GM18505 (cell line): Measurements from ENCODE around the gene UNC80.

Experiments
- ATAC-seq: cut with Tn5 transposase; IDR thresholded peaks from one replicate; pipeline ENCODE4 v1.9.1; 2021; ENCODE audit not compliant: unreplicated experiment
- POLR2A ChIP-seq: IDR thresholded peaks from 4 replicates; pipeline ENCODE4 v1.6.1; 2011; ENCODE audit warnings: borderline replicate concordance; ENCODE audit not compliant: insufficient read depth, insufficient read length; ENCODE audit errors: extremely low read depth

Gene UNC80

DNA sequence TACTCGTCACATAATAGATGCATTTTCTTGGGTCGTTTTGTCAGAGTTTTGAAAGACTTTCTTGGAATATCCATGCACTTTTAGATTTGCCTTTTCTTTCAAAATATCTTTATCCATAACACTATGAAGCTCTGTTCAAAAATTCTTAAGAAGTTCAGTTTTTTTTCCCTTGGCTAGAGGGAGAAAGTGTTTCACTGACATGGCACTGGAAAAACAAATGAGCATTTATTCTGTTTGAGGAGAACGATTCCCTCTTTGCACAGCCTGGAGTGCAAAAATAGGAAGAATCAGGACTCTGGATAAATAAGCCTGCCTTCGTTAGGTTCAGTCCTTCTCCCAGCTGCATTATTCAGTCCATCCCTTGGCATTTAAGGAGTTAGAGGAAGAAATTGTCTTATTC is 139.9 kb downstream of the UNC80 start:
- no peak for TF ChIP-seq POLR2A
- ATAC-seq, result no peak

DNA sequence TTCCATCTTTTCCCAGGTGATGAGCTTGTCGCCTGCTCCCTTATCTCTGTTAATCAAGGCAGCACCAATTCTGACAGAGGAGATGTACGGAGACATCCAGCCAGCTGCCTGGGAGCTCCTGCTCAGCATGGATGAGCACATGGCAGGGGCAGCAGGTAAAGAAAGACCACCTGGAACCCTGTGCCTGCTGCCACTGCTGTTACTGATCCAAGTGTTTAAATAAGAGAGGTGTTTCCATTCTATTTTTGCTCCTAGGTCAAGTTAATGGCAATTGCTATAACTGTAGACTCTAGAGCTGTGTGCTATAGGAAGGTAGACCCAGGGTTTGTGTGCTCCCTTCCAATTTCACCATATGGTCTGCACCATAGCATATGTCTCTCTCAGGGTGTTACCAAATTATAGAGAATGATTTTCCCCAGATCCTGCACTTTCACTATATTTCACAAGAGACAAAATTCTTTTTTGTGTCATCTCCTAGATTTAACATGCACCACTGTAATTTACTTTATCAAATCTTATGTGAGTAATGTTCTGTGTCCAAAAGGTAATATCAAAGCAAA is 142.2 kb downstream of the UNC80 start:
- no peak for TF ChIP-seq POLR2A
- no peak for ATAC-seq

DNA sequence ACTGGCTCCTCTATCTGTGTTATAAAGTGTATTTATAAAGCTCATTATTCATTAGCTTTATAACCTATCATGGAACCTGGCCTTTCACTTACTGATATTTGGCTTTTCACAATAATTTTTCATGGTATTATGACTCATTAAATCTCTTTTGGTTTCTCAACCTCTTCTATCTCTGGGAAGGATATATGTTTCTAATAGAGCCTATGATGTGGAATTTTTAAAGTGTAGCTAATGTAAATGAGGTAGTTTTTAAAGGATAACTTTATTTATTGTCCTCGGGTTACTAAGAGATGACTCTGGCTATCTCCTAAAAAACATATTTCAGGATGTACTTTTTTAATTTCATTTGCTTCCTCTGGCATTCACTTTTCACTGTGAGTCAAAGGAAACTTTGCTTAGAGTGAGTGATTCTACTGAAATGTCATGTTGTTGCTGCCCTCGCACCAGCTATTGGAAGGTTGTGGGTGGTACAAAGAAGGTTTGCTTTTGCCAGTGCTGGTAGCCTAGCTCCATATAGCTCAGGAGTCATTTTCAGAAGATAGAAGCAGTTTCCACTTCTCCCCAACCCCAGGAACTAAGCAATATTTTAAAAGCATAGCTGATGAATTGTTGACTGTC is 145.6 kb downstream of the UNC80 start:
- no peak for TF ChIP-seq POLR2A
- ATAC-seq, result no peak

DNA sequence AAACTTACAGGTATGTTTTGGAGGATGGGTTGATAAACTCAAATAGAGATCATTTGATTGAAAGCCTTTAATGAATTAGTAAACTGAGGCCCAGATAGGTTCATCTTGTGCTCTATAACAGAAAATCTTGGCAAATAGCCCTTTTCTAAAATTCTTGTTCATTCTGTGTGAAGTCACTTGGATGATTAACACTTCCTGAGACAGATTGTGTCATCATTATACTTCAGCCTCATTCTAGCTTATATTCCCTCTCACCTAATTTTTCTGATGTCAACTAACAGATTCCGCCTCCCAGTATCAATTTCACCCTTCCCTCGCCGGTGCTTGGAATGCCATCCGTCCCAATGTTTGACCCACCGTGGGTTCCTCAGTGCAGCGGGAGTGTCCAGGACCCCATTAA is 146.6 kb downstream of the UNC80 start:
- TF ChIP-seq POLR2A, result no peak
- no peak for ATAC-seq

DNA sequence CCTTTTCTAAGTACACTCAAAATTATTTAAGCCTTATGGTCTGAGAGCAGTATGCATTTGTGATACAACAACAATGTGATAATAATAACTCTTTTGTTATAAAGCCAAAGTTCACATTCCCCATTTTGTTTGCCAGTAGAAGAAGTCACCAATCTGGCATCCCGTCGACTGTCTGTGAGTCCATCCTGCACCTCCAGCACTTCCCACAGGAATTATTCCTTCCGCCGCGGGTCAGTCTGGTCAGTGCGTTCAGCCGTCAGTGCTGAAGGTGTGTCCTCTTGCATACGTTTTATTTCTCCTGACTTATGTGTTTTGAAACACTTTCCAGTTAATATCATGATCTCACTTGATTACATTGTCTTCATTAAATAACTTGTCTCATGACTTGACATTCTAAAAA is 150.5 kb downstream of the UNC80 start:
- no peak for TF ChIP-seq POLR2A
- ATAC-seq, result no peak

DNA sequence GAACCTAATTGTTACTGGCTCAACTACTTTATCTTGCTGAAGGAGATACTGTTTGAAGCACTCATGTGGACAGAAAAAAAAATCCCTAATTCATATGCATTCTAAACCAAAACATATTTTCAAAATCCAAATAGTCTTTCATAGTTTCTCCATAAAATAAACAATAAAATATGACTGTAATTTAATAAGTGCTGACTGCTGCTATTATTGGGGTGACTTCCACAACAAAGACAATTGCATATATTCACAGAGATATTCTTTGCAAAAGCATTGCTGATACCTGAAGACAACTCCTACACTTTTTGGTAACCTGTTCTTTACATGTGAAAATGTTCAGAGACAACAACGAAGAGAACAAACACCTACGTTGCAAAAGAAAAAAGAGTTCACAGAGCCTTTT is 157.7 kb downstream of the UNC80 start:
- TF ChIP-seq POLR2A, result no peak
- no peak for ATAC-seq

DNA sequence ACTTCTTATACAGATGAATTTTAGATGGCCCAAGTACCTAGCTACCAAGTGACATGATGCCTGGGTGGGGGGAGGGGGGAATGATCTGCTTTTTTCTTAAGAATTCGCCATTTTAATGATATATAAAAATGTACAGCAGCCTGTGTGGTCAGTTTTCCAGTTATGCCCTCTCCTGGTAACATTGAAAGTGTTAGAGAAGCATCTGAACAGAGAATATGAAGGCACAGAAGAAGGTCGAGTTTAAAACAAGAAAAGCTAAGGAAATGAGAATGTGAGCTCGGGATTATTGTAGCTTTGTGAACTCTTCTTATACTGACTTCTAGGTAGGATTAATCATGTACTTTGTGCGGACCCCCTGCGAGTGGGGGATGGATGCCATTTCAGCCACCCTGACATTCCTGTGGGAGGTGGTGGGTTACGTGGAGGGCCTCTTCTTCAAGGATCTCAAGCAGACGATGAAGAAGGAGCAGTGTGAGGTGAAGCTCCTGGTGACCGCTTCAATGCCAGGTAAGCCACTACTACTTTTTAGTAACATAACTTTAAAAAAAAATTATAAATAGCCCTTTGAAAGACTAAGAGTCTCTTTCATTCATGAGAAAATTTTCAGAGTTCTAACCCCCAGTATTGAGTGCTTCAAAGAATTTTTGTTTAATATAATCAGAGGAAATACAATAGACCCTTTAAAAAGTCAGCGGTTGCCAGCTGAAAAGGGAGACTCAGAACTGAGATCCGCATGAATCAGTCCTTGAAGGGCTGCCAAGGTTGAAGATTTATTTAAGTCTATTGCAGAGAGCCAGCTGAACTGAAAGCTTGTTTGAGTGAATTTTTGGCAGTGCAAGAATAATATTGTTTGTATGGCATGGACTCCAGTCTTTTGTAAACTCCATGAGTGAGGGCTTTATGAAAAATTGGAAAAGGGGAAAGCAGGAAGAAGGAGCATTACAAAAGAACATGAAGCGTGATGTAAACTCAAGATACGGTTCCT is 162.2 kb downstream of the UNC80 start:
- no peak for ATAC-seq
- no peak for TF ChIP-seq POLR2A

DNA sequence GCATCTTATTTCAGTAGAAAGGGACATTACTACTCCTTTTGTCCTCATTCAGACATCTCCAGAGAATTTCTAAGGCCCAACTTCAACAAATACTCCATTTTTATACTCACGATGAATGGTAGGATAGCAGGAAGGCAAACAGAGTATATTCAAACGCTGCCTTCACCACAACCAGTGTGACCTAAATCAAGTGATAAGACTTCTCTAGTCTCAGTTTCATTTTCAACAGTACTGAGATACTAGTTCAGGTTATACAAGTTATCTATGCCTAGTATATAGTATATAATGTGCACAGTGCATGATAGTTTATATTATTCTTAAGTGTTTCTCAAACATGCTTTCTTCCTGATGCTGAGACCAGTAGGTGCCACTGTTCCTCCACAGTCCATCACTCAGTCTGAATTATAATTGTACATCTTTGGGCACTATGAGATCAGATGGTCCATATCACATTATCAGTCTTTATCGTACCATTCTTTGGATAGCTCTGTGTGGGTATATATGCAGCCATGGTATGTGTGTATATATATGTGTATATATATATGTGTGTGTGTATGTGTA is 164.6 kb downstream of the UNC80 start:
- no peak for ATAC-seq
- TF ChIP-seq POLR2A, result no peak

DNA sequence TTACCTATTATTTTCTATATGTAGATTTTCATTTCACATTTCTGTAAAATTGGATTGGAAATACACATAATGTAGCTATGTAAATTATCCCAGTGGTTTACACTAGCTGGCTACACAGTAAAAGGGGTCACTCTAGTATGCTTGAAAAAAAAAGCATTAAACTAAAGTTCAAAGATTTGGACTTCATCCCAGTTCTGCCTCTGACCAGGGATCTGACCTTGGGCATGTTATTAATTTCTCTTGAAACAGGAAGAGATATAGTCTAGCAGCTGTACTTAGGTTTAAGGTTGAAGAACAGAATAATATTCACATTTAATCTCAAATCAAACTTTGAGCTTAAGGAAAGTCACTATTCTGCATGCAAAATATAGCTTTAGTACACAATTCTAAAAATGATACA is 166.3 kb downstream of the UNC80 start:
- no peak for ATAC-seq
- TF ChIP-seq POLR2A, result no peak

DNA sequence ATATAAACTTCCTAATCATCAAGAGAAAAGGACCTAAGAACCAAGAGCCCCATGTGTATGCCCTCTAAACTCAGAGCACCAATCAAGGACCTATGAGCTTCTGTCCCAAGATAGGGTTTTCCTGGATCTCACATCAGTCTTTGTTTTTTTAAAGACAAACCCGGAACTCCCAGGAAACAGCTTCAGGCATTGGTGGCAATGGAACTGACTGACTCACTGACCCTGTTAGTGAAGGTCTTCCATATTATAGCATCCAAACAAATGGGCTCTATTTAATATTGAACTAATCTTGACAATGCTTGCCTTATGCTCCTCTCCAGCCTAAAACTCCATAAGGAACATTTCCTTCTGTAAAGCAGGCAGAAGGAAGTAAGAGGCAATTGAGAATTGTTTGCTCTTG is 167.3 kb downstream of the UNC80 start:
- TF ChIP-seq POLR2A, result no peak
- ATAC-seq, result no peak

DNA sequence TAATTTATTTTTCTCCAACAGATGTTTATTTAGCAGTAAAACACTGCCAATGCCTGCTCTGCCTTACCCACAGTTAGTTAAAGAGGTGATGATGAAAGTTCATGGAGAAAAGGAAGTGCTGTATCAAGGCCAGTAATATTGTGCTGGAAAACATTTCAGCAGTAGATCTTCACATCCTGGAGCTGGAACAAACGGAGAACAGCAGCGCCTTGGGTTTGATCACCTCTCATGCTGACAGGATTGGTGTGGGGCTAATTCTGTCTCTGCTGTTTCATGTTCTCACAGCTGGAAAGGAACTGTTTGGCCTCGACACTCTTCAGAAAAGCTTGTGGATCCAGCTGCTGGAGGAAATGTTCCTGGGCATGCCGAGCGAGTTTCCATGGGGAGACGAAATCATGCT is 169.3 kb downstream of the UNC80 start:
- no peak for TF ChIP-seq POLR2A
- no peak for ATAC-seq

DNA sequence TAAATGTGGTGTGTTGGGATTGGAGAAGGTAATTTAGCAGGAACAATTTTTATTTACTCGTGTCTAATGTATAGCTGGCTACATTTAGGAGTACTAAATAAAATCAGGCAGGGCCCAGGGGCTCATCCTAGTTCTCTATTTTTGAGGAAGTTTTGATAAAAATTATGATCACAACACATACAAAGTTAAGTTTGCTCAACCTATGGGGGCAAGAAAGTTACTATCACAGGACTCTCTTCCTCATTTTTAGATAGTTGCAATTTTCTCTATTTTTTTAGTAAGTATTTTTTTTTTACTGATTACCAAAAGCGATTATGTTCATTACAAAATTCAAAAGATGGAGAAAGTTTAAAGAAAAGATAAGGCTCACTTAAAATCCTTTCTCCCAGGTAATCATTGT is 170.8 kb downstream of the UNC80 start:
- no peak for TF ChIP-seq POLR2A
- no peak for ATAC-seq

DNA sequence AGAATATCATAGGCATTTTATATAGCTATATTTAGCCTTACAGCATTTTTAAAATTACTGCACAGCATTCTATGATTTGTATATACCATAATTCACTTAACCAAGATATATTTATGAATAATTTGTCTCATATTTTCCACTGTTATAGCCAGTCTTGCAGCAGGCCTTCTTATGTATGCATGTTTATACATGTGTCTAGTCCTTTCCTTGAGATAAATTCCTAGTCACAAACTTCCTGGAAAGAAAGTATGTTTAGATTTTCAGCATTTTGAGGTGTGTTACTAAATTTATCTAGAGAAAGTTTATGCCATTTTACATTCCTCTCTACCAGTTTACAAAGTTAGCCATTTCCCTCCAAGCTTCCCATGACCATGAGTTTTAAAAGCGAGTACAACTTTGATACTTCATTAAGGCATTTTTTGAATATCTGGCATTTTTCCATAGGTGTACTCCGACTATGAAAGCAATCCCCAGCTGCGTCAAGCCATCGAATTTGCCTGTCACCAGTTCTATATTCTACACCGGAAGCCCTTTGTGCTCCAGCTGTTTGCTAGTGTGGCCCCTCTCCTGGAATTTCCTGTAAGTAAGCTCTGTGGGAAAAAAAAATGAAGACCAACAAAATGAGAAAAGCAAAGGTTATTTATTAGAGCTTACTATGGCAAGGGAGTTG is 171.4 kb downstream of the UNC80 start:
- TF ChIP-seq POLR2A, result no peak
- no peak for ATAC-seq
